GM23338 (cell line): ENCODE data around the gene YIPF5. TPM values are rescaled to one million over a fixed set of nuclear protein-coding genes. Genes with fewer than 3 reads are reported as not detected.
A peak's percentile ranks its signal among the peaks of the same experiment; 100 is the strongest.

Experiments
- ATAC-seq: fragments of 200-7000 bp; cut with Tn5 transposase; 3 replicates; pipeline ENCODE4 v1.9.1; 2020
- DNase-seq: peaks from one replicate; pipeline ENCODE4 v3.0.0-alpha.2; 2015; ENCODE audit warnings: low spot score
- H2AFZ ChIP-seq: fragments of 200-600 bp; sonication (generic); 2 replicates; pipeline ENCODE4 v1.8.0; 2016; ENCODE audit warnings: antibody characterized with exemption, mild to moderate bottlenecking, moderate library complexity
- H3F3A ChIP-seq: fragments of 200-600 bp; sonication (generic); replicated peaks from 2 replicates; pipeline ENCODE4 v1.8.0; 2017; ENCODE audit warnings: antibody characterized with exemption, mixed run types, low read depth
- H3K27ac ChIP-seq: fragments of 200-600 bp; sonication (generic); 2 replicates; pipeline ENCODE4 v1.6.1; 2016; ENCODE audit warnings: low read depth
- H3K27me3 ChIP-seq: fragments of 200-600 bp; sonication (generic); 2 replicates; pipeline ENCODE4 v1.8.0; 2016; ENCODE audit warnings: mild to moderate bottlenecking, mixed run types, moderate library complexity; ENCODE audit not compliant: insufficient read depth
- H3K36me3 ChIP-seq: fragments of 200-600 bp; sonication (generic); 2 replicates; pipeline ENCODE4 v1.8.0; 2016; ENCODE audit warnings: mild to moderate bottlenecking; ENCODE audit not compliant: insufficient read depth
- H3K4me1 ChIP-seq: fragments of 200-600 bp; sonication (generic); 2 replicates; pipeline ENCODE4 v1.8.0; 2016; ENCODE audit warnings: mild to moderate bottlenecking, moderate library complexity; ENCODE audit not compliant: insufficient read depth
- H3K4me2 ChIP-seq: fragments of 200-600 bp; sonication (generic); 2 replicates; pipeline ENCODE4 v1.7.1; 2017; ENCODE audit warnings: mixed run types
- H3K4me3 ChIP-seq: fragments of 200-600 bp; sonication (generic); 2 replicates; pipeline ENCODE4 v1.6.1; 2016; ENCODE audit warnings: mixed run types
- H3K79me2 ChIP-seq: fragments of 200-600 bp; sonication (generic); replicated peaks from 2 replicates; pipeline ENCODE4 v1.8.0; 2017; ENCODE audit warnings: mild to moderate bottlenecking; ENCODE audit not compliant: insufficient read depth
- H3K9me2 ChIP-seq: fragments of 200-600 bp; sonication (generic); 2 replicates; pipeline ENCODE4 v1.8.0; 2017; ENCODE audit not compliant: insufficient read depth
- H4K20me1 ChIP-seq: fragments of 200-600 bp; sonication (generic); replicated peaks from 2 replicates; pipeline ENCODE4 v1.8.0; 2017; ENCODE audit warnings: mild to moderate bottlenecking; ENCODE audit not compliant: insufficient read depth
- H3K27ac Mint-ChIP-seq: 2 replicates; pipeline ENCODE4 v1.8.0; 2020; ENCODE audit warnings: inconsistent platforms, mild to moderate bottlenecking, moderate library complexity, mixed read lengths
- H3K27me3 Mint-ChIP-seq: 3 replicates; pipeline ENCODE4 v1.8.0; 2022; ENCODE audit warnings: low read depth, mild to moderate bottlenecking, moderate library complexity, mixed read lengths, inconsistent platforms; ENCODE audit not compliant: insufficient read depth, poor library complexity
- H3K36me3 Mint-ChIP-seq: 3 replicates; pipeline ENCODE4 v1.8.0; 2021; ENCODE audit warnings: low read depth, mild to moderate bottlenecking, inconsistent platforms, moderate library complexity, mixed read lengths
- H3K4me1 Mint-ChIP-seq: 3 replicates; pipeline ENCODE4 v1.8.0; 2020; ENCODE audit warnings: mild to moderate bottlenecking, inconsistent platforms, mixed read lengths
- H3K4me3 Mint-ChIP-seq: 3 replicates; pipeline ENCODE4 v1.8.0; 2021; ENCODE audit warnings: moderate library complexity, mild to moderate bottlenecking, inconsistent platforms, mixed read lengths
- H3K9me3 Mint-ChIP-seq: 3 replicates; pipeline ENCODE4 v1.8.0; 2020; ENCODE audit warnings: moderate library complexity, mild to moderate bottlenecking, inconsistent platforms, mixed read lengths
- CREB1 ChIP-seq: fragments of 250-450 bp; sonication (Bioruptor Pico); IDR thresholded peaks from 2 replicates; pipeline ENCODE4 v1.5.0; 2020; ENCODE audit warnings: low read depth, mild to moderate bottlenecking, moderate library complexity
- CTCF ChIP-seq, 2 experiments: fragments of 200-600 bp in 1 of 2; sonication (generic) in 1 of 2; conservative IDR thresholded peaks; 2 replicates each; pipeline versions ENCODE4 v1.5.1 to v1.6.1; 2016 to 2017; ENCODE audit warnings: antibody characterized with exemption in 2 of 2, low read depth in 2 of 2, mild to moderate bottlenecking in 2 of 2, moderate library complexity in 1 of 2
- ETS1 ChIP-seq: IDR thresholded peaks from 2 replicates; pipeline ENCODE4 v1.6.1; 2016; ENCODE audit warnings: antibody characterized with exemption
- EZH2 ChIP-seq: fragments of 200-600 bp; sonication (generic); IDR thresholded peaks from one replicate; pipeline ENCODE4 v1.8.0; 2017; ENCODE audit warnings: antibody characterized with exemption, mild to moderate bottlenecking, low read depth; ENCODE audit not compliant: unreplicated experiment
- EZH2phosphoT487 ChIP-seq: fragments of 200-600 bp; sonication (generic); IDR thresholded peaks from one replicate; pipeline ENCODE4 v1.8.1; 2018; ENCODE audit warnings: antibody characterized with exemption; ENCODE audit not compliant: unreplicated experiment
- JUNB ChIP-seq: IDR thresholded peaks from one replicate; pipeline ENCODE4 v1.6.1; 2016; ENCODE audit warnings: antibody characterized with exemption; ENCODE audit not compliant: unreplicated experiment
- POLR2AphosphoS5 ChIP-seq: IDR thresholded peaks from 2 replicates; pipeline ENCODE4 v1.6.1; 2016; ENCODE audit warnings: antibody characterized with exemption, low read depth
- REST ChIP-seq: IDR thresholded peaks from one replicate; pipeline ENCODE4 v1.6.1; 2018; ENCODE audit warnings: antibody characterized with exemption; ENCODE audit not compliant: unreplicated experiment
- STAT1 ChIP-seq: IDR thresholded peaks from one replicate; pipeline ENCODE4 v1.6.1; 2016; ENCODE audit warnings: antibody characterized with exemption; ENCODE audit not compliant: unreplicated experiment
- ZNF114 ChIP-seq: fragments of 250-450 bp; sonication (Bioruptor Pico); IDR thresholded peaks from 2 replicates; pipeline ENCODE4 v1.5.0; 2020; ENCODE audit warnings: mild to moderate bottlenecking, moderate library complexity
- ZNF331 ChIP-seq: fragments of 250-450 bp; sonication (Bioruptor Pico); IDR thresholded peaks from 2 replicates; pipeline ENCODE4 v1.5.0; 2020; ENCODE audit warnings: low read depth, mild to moderate bottlenecking, moderate library complexity
- polyA plus RNA-seq: library from polyadenylated mRNA; unstranded; fragments of >200 nt; fragmentation: Nextera tagmentation; extraction: Ambion mirVana; gene quantifications from 2 replicates; pipeline ENCODE4 v1.2.1, GENCODE V29; 2016
- total RNA-seq: library from RNA; depleted of rRNA; stranded (reverse); fragments of >200 nt; shearing (Covaris generic); gene quantifications from 2 replicates; pipeline ENCODE4 v1.2.3, GENCODE V29; 2014

Gene YIPF5
- total and polyA plus RNA-seq, 2 experiments from 2014 or later, result 28.1 to 46.5 TPM

GRCh38 chr5:144130306-144130705 lies 40.2 kb downstream of the YIPF5 start:
- Mint-ChIP-seq H3K36me3 (no peaks in the 10 kb centered on the region), H3K9me3 (no peaks in the 10 kb centered on the region), H3K4me1 (peaks cover 7% of the 10 kb centered on the region; the same call in 2 of the 3 replicates), H3K27me3 (no peaks in the 10 kb centered on the region), H3K4me3 (no peak overlapping the region), H3K27ac (no peak overlapping the region)
- no peak for TF ChIP-seq REST
- TF ChIP-seq EZH2, result no peak
- no peak for TF ChIP-seq EZH2phosphoT487
- Histone ChIP-seq H3K27me3 (no peaks in the 10 kb centered on the region), H3K36me3 (no peaks in the 10 kb centered on the region; the same call in 1 of the 2 replicates), H3K79me2 (no peaks in the 10 kb centered on the region), H3K9me2 (no peaks in the 10 kb centered on the region), H3F3A (no peaks in the 10 kb centered on the region), H2AFZ (no peak overlapping the region), H4K20me1 (no peaks in the 10 kb centered on the region), H3K4me2 (no peak overlapping the region), H3K4me3 (no peak overlapping the region), H3K27ac (no peak overlapping the region), H3K4me1 (peaks cover 6% of the 10 kb centered on the region; the same call in 1 of the 2 replicates)
- DNase-seq (no peak), ATAC-seq (no peak)

- H3K36me3 ChIP-seq, result no peaks in the 10 kb centered on the region; the same call in 1 of the 2 replicates
- no peak overlapping the region for H3K4me3 Mint-ChIP-seq
- no peak overlapping the region for H3K27ac ChIP-seq
- peaks cover 2% of the 10 kb centered on the region; the same call in 1 of the 3 replicates for H3K9me3 Mint-ChIP-seq
- ATAC-seq (no peak), DNase-seq (no peak)
- H4K20me1 ChIP-seq, result no peaks in the 10 kb centered on the region
- peaks cover 15% of the 10 kb centered on the region; the same call in 2 of the 3 replicates for H3K4me1 Mint-ChIP-seq
- H3K4me3 ChIP-seq, result no peak overlapping the region
- H3K27me3 ChIP-seq, result no peaks in the 10 kb centered on the region
- no peaks in the 10 kb centered on the region for H3K79me2 ChIP-seq
- H2AFZ ChIP-seq, result peak overlapping the region; percentile 56; the same call in 1 of the 2 replicates
- no peak overlapping the region for H3K27ac Mint-ChIP-seq
- no peak for TF ChIP-seq EZH2phosphoT487
- TF ChIP-seq CREB1 (CRISPR knock-in tag), result no peak
- TF ChIP-seq JUNB, result no peak
- TF ChIP-seq EZH2, result no peak
- no peak for TF ChIP-seq STAT1
- no peak for TF ChIP-seq CTCF (conservative IDR thresholded peaks at IDR 0.05; ENCODE audit: low read depth in 2 of 2)
- no peak for TF ChIP-seq ZNF331
- no peak for TF ChIP-seq POLR2AphosphoS5
- no peak for TF ChIP-seq ETS1
- TF ChIP-seq ZNF114 (CRISPR knock-in tag), result no peak
- H3K27me3 Mint-ChIP-seq, result peaks cover 2% of the 10 kb centered on the region
- H3K4me1 ChIP-seq, result peaks cover 10% of the 10 kb centered on the region
- H3F3A ChIP-seq, result no peaks in the 10 kb centered on the region
- no peaks in the 10 kb centered on the region for H3K9me2 ChIP-seq
- H3K36me3 Mint-ChIP-seq, result no peaks in the 10 kb centered on the region
- H3K4me2 ChIP-seq, result no peak overlapping the region
These were observed 41.6 kb downstream of the YIPF5 start for GRCh38 chr5:144128844-144129243.
